ENCODE data around the gene AMPD3.

The AMPD3 gene

DNA sequence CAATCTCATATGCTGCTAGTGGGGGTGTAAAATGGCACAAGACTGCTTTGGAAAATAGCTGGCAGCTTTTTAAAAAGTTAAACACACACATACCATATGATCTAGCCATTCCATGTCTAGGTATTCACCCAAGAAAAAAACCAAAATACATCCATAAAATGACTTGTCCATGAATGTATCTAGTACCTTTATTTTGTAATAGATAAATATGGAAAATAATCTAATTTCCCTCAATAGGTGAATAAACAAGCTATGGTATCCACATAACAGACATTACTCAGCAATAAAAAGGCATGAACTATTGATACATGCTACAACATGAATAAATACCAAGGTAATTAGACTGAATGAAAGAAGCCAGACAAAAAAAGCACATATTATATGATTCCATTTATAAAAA is 63.1 kb downstream of the AMPD3 start:
- no peak overlapping the region for H3K4me3 ChIP-seq (ENCODE audit: low read length)
- no peaks in the 10 kb centered on the region for H3K27me3 ChIP-seq (ENCODE audit: insufficient read depth, low read length)

DNA sequence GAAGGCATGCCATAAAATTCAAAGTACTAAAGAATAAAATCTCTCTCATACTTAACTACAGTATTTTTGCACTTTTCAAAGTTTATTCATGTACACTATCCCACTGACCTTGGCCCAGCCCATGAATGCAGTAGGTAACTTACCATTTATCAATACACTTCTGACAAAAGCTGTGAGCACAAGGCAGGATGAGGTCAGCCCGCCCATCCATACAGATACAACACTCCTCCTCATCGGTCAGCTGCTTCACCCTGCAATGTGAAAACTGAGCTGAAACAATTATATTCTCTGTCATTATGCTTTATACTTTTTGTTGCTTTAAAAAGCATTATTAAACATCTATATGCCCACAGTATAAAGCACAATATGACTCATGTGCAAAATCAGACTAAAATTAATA is 63.8 kb downstream of the AMPD3 start:
- peaks cover 31% of the 10 kb centered on the region for H3K36me3 ChIP-seq (ENCODE audit: insufficient read depth, low read length)
- H3K4me1 ChIP-seq (ENCODE audit: insufficient read depth, low read length), result peaks cover 8% of the 10 kb centered on the region
- H2AFZ ChIP-seq (ENCODE audit: low read depth, low read length), result no peak overlapping the region
- H3K9me3 ChIP-seq (ENCODE audit: low read length), result no peaks in the 10 kb centered on the region
- no peak overlapping the region for H3K4me3 ChIP-seq (ENCODE audit: low read length)
- no peaks in the 10 kb centered on the region for H3K27me3 ChIP-seq (ENCODE audit: insufficient read depth, low read length)

More for the DNA sequence above, 63.1 kb downstream of the AMPD3 start:
- Histone ChIP-seq H3K9me3 (ENCODE audit: low read length) (no peaks in the 10 kb centered on the region), H3K36me3 (ENCODE audit: insufficient read depth, low read length) (peaks cover 24% of the 10 kb centered on the region), H2AFZ (ENCODE audit: low read depth, low read length) (no peak overlapping the region), H3K4me1 (ENCODE audit: insufficient read depth, low read length) (peaks cover 8% of the 10 kb centered on the region)

DNA sequence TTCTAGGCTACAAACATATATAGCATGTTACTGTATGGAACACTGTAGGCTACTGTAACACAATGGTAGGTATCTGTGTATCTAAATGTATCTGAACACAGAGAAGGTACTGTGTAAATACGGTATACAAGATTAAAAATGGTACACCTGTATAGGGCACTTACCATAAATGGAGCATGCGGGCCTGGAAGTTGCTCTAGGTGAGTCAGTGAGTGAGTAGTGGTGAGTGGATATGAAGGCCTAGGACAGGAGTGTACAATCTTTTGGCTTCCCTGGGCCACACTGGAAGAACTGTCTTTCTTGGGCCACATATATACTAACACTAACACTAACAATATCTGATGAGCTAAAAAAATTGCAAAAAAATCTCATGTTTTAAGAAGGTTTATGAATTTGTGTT is 64.6 kb downstream of the AMPD3 start:
- Histone ChIP-seq H3K27me3 (ENCODE audit: insufficient read depth, low read length) (no peaks in the 10 kb centered on the region), H3K4me3 (ENCODE audit: low read length) (no peak overlapping the region), H3K36me3 (ENCODE audit: insufficient read depth, low read length) (peaks cover 35% of the 10 kb centered on the region), H2AFZ (ENCODE audit: low read depth, low read length) (no peak overlapping the region), H3K4me1 (ENCODE audit: insufficient read depth, low read length) (peaks cover 7% of the 10 kb centered on the region), H3K9me3 (ENCODE audit: low read length) (no peaks in the 10 kb centered on the region)

DNA sequence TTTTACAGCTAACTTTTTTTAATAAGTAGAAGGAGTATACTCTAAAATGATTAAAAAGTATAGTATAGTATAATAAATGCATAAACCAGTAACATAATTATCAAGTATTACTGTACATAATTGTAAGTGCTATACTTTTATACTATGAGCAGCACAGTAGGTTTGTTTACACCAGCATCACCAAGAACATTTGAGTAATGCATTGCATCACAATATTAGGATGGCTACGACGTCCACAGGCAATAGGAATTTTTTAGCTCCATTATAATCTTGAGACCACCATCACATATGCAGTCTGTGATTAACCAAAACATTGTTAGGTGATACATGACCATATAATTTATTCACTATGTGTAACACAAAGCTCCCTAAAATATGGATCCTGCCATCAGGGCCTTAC is 65.5 kb downstream of the AMPD3 start:
- peaks cover 41% of the 10 kb centered on the region for H3K36me3 ChIP-seq (ENCODE audit: insufficient read depth, low read length)
- H3K4me1 ChIP-seq (ENCODE audit: insufficient read depth, low read length), result no peaks in the 10 kb centered on the region
- H3K9me3 ChIP-seq (ENCODE audit: low read length), result no peaks in the 10 kb centered on the region
- H3K4me3 ChIP-seq (ENCODE audit: low read length), result no peak overlapping the region
- no peaks in the 10 kb centered on the region for H3K27me3 ChIP-seq (ENCODE audit: insufficient read depth, low read length)
- no peak overlapping the region for H2AFZ ChIP-seq (ENCODE audit: low read depth, low read length)

DNA sequence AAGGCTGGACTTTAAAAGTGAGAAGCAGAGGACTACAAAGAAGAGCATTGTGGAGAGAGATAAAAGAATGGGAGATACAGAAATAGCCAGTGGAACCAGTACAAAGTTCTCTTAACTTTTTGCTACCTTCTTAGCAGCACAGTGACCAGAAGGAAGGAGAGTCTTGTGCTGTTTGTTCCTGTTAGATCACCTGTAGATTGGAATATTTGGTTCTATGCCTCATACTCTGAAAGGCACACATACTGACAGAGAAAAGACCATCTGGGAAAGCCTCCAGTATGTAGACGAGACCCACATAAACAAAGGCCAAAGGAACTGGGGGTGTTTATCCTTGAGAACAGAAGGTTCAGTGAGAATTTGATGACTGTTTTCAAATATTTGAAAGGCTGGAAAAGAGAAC is 67.2 kb downstream of the AMPD3 start:
- Histone ChIP-seq H3K36me3 (ENCODE audit: insufficient read depth, low read length) (peaks cover 47% of the 10 kb centered on the region), H3K9me3 (ENCODE audit: low read length) (no peaks in the 10 kb centered on the region), H2AFZ (ENCODE audit: low read depth, low read length) (no peak overlapping the region), H3K4me3 (ENCODE audit: low read length) (no peak overlapping the region), H3K27me3 (ENCODE audit: insufficient read depth, low read length) (no peaks in the 10 kb centered on the region), H3K4me1 (ENCODE audit: insufficient read depth, low read length) (no peaks in the 10 kb centered on the region)

DNA sequence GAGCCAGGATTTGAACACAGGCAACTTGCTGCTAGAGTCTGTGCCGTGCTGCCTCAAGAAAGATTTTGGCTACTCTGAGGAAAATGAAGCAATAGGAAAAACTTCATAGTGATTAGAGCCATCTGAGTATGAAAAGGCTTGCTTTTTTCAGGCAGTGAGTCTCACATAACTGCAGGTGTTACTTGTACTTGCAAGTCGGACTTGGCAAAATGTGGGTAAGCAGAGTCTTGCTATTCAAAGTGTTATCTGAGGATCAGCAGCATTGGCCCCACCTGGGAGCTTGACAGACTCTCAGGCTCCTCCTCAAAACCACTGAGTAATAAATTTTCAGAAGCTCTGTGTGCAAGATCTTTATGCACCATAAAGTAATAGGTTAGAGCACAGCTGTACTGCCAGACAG is 67.9 kb downstream of the AMPD3 start:
- peaks cover 47% of the 10 kb centered on the region for H3K36me3 ChIP-seq (ENCODE audit: insufficient read depth, low read length)
- no peaks in the 10 kb centered on the region for H3K27me3 ChIP-seq (ENCODE audit: insufficient read depth, low read length)
- H3K4me1 ChIP-seq (ENCODE audit: insufficient read depth, low read length), result no peaks in the 10 kb centered on the region
- no peak overlapping the region for H2AFZ ChIP-seq (ENCODE audit: low read depth, low read length)
- H3K4me3 ChIP-seq (ENCODE audit: low read length), result no peak overlapping the region
- no peaks in the 10 kb centered on the region for H3K9me3 ChIP-seq (ENCODE audit: low read length)

DNA sequence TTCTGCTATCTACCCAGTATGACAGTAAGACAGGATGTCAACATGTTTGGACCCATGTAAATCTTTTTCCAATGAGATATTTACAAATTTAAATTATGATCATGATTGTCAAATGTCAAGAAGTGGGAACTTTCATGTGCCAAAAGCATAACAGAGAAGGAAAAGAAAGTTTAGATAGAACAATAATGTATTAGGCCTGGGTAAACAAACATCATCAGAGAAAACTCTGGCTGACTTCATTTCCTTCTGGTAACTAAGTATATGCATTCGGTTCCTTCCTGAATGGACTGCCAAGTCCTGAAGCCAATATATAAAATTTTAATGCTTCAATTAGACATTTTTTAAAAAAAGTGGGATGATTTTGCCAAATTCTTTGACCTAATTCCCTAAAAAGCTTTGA is 69.4 kb downstream of the AMPD3 start:
- no peaks in the 10 kb centered on the region for H3K4me1 ChIP-seq (ENCODE audit: insufficient read depth, low read length)
- H2AFZ ChIP-seq (ENCODE audit: low read depth, low read length), result no peak overlapping the region
- H3K36me3 ChIP-seq (ENCODE audit: insufficient read depth, low read length), result peaks cover 59% of the 10 kb centered on the region
- no peak overlapping the region for H3K4me3 ChIP-seq (ENCODE audit: low read length)
- no peaks in the 10 kb centered on the region for H3K9me3 ChIP-seq (ENCODE audit: low read length)
- H3K27me3 ChIP-seq (ENCODE audit: insufficient read depth, low read length), result no peaks in the 10 kb centered on the region

DNA sequence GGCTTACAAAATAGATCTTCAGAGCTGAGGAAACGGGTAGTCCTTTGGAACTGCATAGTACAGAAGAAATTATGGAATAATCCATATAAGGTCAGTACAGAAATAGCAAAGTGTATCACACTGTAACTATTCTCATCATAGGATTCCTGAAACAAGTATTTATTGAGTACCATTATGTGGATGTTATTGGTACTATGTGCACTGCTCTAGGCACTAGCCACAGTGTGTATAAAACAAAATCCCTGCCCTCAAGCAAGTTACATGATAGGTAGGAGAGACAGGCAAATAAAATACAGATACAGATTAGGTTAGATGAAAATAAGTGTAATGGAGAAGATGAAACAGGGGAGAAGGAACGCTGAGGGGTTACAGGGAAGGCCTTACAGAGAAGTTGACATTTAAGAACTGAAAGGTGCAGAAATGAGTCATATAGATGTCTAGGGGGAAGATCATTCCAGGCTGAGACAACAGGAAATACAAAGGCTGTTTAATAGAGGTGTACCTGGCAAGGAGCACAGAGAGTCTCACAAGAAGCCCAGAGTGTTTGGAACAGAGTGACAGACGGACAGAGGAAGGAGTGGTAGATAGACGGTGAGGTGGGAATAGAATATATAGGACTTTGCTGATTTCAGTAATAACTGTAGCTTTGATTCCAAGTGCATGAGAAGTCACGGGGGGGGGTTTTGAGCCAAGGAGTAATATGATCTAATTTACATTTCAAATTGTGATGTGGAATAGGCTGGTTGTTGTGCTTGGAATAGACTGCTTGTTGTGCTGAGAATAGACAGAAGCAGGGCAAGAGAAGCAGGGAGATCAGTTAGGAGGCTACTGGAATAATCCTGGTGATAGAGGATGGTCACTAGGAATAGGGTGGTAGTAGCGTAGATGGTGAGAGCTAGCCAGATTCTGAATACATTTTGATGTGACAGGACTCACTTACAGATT is 72.2 kb downstream of the AMPD3 start:
- Histone ChIP-seq H3K36me3 (ENCODE audit: insufficient read depth, low read length) (peaks cover 56% of the 10 kb centered on the region), H3K4me3 (ENCODE audit: low read length) (no peak overlapping the region), H3K9me3 (ENCODE audit: low read length) (no peaks in the 10 kb centered on the region), H2AFZ (ENCODE audit: low read depth, low read length) (no peak overlapping the region), H3K27me3 (ENCODE audit: insufficient read depth, low read length) (no peaks in the 10 kb centered on the region), H3K4me1 (ENCODE audit: insufficient read depth, low read length) (no peaks in the 10 kb centered on the region)

DNA sequence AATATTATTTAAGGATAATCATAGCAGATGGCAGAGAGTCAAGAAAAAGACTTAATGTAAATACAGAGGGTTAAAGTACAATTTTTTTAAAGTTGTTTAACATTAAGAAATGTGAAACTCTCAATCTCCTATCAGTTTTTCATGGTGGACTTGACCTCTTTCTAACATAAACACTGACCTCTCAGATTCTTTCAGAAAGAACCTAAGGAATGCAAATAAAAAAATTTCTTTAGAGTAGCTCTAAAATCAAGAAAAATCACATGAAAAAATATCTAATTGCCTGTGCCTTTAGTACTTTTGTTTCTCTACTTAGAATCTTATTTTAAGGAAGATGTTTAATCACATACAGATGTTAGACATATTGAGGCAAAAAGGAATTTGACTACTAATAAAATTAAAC is 73.1 kb downstream of the AMPD3 start:
- H2AFZ ChIP-seq (ENCODE audit: low read depth, low read length), result no peak overlapping the region

DNA sequence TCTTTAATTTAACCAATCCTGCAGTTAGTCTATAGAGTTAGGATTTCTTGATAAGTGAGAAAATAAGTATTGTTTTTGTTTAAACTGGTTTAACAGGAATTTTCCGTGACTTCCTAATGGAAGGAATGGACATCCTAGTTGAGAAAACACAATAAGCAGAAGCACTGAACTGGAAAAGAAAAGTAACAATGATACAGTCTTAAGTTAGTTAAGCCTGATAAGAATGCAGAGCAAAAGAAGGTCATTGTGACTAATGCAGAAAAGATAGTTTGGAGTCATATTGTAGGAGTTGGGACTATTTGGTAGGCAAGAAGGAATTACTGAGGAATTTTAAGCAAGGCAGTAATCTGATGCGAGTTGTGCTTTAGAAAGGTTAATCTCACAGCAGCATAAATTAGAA is 74.2 kb downstream of the AMPD3 start:
- H3K9me3 ChIP-seq (ENCODE audit: low read length), result no peaks in the 10 kb centered on the region
- H3K4me1 ChIP-seq (ENCODE audit: insufficient read depth, low read length), result no peaks in the 10 kb centered on the region
- H3K27me3 ChIP-seq (ENCODE audit: insufficient read depth, low read length), result no peaks in the 10 kb centered on the region
- H2AFZ ChIP-seq (ENCODE audit: low read depth, low read length), result no peak overlapping the region
- no peak overlapping the region for H3K4me3 ChIP-seq (ENCODE audit: low read length)
- H3K36me3 ChIP-seq (ENCODE audit: insufficient read depth, low read length), result peaks cover 43% of the 10 kb centered on the region

More for the DNA sequence above, 73.1 kb downstream of the AMPD3 start:
- peaks cover 50% of the 10 kb centered on the region for H3K36me3 ChIP-seq (ENCODE audit: insufficient read depth, low read length)
- no peaks in the 10 kb centered on the region for H3K4me1 ChIP-seq (ENCODE audit: insufficient read depth, low read length)
- no peaks in the 10 kb centered on the region for H3K27me3 ChIP-seq (ENCODE audit: insufficient read depth, low read length)
- H3K4me3 ChIP-seq (ENCODE audit: low read length), result no peak overlapping the region
- no peaks in the 10 kb centered on the region for H3K9me3 ChIP-seq (ENCODE audit: low read length)

DNA sequence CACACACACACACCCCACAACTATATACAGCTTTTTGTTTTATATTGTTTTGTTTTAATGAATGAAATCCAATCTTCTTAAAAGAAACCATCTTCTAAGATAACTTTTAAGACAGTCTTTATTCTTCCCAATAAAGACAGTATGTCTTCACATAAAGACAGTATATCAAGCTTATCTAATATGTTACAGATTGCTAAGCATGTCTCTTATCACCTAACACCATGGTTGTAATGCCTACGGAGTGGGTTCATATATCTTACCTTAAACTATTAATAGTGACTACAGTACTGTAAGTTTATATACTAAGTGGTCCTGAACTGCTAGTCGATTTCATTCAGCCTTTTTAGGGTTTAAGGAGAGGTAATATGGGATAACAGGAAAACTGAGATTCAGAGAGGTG is 77.5 kb downstream of the AMPD3 start:
- no peaks in the 10 kb centered on the region for H3K9me3 ChIP-seq (ENCODE audit: low read length)
- H3K4me1 ChIP-seq (ENCODE audit: insufficient read depth, low read length), result no peaks in the 10 kb centered on the region
- H2AFZ ChIP-seq (ENCODE audit: low read depth, low read length), result no peak overlapping the region
- peaks cover 29% of the 10 kb centered on the region for H3K36me3 ChIP-seq (ENCODE audit: insufficient read depth, low read length)
- H3K27me3 ChIP-seq (ENCODE audit: insufficient read depth, low read length), result no peaks in the 10 kb centered on the region
- H3K4me3 ChIP-seq (ENCODE audit: low read length), result no peak overlapping the region

DNA sequence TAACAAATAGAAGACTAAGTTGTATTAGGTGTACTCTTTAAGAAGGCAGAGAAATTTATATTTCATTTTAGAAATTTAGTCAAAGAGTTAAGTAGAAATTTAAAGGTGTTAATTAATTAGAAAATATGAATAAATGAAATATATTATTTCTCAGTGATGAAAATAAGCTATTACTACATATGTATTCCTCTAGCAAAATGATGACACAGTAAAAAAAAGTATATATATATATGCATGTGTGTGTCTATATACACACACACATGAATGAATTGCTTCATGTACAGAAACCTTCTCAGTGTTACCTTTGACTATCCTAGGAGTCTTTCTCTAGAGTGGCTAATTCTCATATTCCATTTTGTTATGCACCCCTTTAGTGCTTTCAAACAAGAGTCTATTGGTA is 78.3 kb downstream of the AMPD3 start:
- no peaks in the 10 kb centered on the region for H3K9me3 ChIP-seq (ENCODE audit: low read length)
- H3K4me1 ChIP-seq (ENCODE audit: insufficient read depth, low read length), result no peaks in the 10 kb centered on the region
- H3K27me3 ChIP-seq (ENCODE audit: insufficient read depth, low read length), result no peaks in the 10 kb centered on the region
- peaks cover 27% of the 10 kb centered on the region for H3K36me3 ChIP-seq (ENCODE audit: insufficient read depth, low read length)
- no peak overlapping the region for H3K4me3 ChIP-seq (ENCODE audit: low read length)
- H2AFZ ChIP-seq (ENCODE audit: low read depth, low read length), result no peak overlapping the region

DNA sequence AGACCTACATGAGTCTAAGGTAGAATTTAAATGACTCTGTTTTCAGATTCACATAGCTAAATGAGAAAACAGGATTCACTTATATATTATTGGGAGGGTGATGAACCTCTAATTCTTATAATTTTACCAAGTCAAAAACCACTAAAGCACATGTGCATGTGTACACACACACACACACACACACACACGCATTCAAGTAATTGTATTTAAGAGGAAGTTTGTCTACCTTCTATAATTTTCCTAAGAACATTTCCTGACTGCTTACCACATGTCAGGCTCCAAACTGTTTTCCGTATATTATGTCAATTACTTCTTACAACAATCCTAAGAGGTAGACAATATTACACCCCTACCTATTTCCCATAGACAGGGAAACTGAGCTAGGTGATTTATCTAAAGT is 79.3 kb downstream of the AMPD3 start:
- H3K4me1 ChIP-seq (ENCODE audit: insufficient read depth, low read length), result no peaks in the 10 kb centered on the region
- H3K9me3 ChIP-seq (ENCODE audit: low read length), result no peaks in the 10 kb centered on the region

DNA sequence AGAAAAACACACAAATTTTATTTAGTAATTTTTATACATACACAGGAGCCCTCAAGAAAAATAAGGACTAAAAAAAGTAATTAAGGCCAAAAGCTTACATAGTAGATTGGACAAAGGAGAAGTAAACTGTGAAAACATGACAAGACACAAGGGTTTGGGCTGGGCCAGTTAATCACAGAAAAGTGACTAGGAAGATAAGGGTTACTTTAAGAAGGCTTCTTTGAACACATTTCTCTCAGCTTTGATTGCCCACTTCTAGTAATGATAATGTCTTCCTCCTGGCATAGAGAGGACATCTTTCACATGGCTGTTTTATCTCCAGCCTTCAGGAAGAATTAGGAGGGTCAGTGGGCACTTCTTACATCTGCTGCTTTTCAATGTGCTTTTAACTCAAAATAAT is 82.5 kb downstream of the AMPD3 start:
- no peak overlapping the region for H3K4me3 ChIP-seq (ENCODE audit: low read length)
- peaks cover 5% of the 10 kb centered on the region for H3K36me3 ChIP-seq (ENCODE audit: insufficient read depth, low read length)
- H2AFZ ChIP-seq (ENCODE audit: low read depth, low read length), result no peak overlapping the region
- peaks cover 10% of the 10 kb centered on the region for H3K4me1 ChIP-seq (ENCODE audit: insufficient read depth, low read length)
- no peaks in the 10 kb centered on the region for H3K9me3 ChIP-seq (ENCODE audit: low read length)
- H3K27me3 ChIP-seq (ENCODE audit: insufficient read depth, low read length), result no peaks in the 10 kb centered on the region

More for the DNA sequence above, 79.3 kb downstream of the AMPD3 start:
- Histone ChIP-seq H2AFZ (ENCODE audit: low read depth, low read length) (no peak overlapping the region), H3K27me3 (ENCODE audit: insufficient read depth, low read length) (no peaks in the 10 kb centered on the region), H3K36me3 (ENCODE audit: insufficient read depth, low read length) (peaks cover 17% of the 10 kb centered on the region), H3K4me3 (ENCODE audit: low read length) (no peak overlapping the region)

All from neuron (in vitro differentiated cells).